Measurements from ENCODE around the gene ULK3.

The ULK3 gene

DNA sequence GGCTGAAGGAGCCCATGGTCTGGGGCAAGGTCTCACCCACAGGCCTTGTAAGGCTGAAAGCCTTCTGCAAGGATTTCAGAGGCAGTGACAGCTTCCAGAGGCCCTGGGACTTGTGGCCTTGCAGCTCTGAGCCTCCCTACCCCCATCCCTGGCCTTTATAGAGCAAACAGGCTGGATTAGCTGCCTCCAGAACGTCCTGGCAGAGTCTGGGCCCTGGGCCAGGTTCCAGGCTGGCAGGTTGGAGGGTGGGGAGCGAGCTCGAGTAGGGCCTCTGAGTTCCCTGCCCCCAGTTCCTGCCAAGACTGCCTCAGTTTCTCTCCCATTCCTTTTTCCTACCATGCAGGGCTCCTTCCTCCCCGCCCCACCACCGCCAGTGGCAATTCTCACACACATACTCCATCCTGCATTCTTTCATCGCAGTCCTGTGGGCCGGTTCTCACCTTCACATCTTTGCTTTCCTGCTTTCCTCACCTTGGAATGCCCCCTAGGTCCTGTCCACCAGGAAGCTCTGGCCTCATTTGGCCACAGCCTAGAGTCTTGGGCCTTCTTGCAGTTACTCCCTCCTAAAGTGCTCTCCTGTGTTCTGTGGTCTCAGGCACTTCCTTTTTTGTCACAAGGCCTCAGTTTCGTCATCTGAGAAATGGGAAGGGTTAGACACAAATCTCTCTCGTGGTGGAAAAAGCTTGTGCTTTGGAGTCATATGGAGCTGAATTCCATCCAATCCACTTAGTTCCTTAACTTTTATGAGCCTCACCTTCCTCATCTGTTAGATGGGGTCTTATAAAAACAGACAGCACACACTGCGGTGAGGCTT lies 27.6 kb downstream of the ULK3 start:
- H3K79me2 ChIP-seq (ENCODE audit: control insufficient read depth, low read length), result no peaks in the 10 kb centered on the region
- no peaks in the 10 kb centered on the region for H4K20me1 ChIP-seq (ENCODE audit: control insufficient read depth, insufficient read depth, low read depth, low read length)
- TF ChIP-seq CTCF (IDR thresholded peaks at IDR 0.05; ENCODE audit: low read depth, low read length, poor library complexity, severe bottlenecking), result no peak
- no peak for TF ChIP-seq EZH2phosphoT487 (IDR thresholded peaks at IDR 0.05; ENCODE audit: borderline replicate concordance, low read length)
- H3K36me3 ChIP-seq (ENCODE audit: control insufficient read depth, low read length), result no peaks in the 10 kb centered on the region
- H3K9me2 ChIP-seq (replicated peaks; ENCODE audit: control insufficient read depth, low read length), result no peaks in the 10 kb centered on the region
- H3K4me2 ChIP-seq (ENCODE audit: low read length), result no peak overlapping the region
- peaks cover 30% of the 10 kb centered on the region for H3K4me1 ChIP-seq (ENCODE audit: control insufficient read depth, low read length)
- H3K4me3 ChIP-seq (ENCODE audit: low read length), result no peak overlapping the region
- H3K27ac ChIP-seq (ENCODE audit: low read depth, low read length), result no peak overlapping the region
- H3K27me3 ChIP-seq (ENCODE audit: control insufficient read depth, low read length), result no peaks in the 10 kb centered on the region
- 0 out of 2 replicates have a peak, but pooled peaks cover 2% of the 10 kb centered on the region for H3F3A ChIP-seq (ENCODE audit: control insufficient read depth, insufficient read depth)
- H3K9me3 ChIP-seq (ENCODE audit: control insufficient read depth, insufficient read depth, low read length), result no peaks in the 10 kb centered on the region

- Histone ChIP-seq H3K9me2 (replicated peaks; ENCODE audit: control insufficient read depth, low read length) (no peaks in the 10 kb centered on the region), H3K27ac (ENCODE audit: low read depth, low read length) (no peak within 1 kb of the TSS), H3F3A (ENCODE audit: control insufficient read depth, insufficient read depth) (peaks cover 9% of the 10 kb centered on the region; the same call in 1 of the 2 replicates), H3K4me1 (ENCODE audit: control insufficient read depth, low read length) (peaks cover 15% of the 10 kb centered on the region), H4K20me1 (ENCODE audit: control insufficient read depth, insufficient read depth, low read depth, low read length) (no peaks in the 10 kb centered on the region), H3K79me2 (ENCODE audit: control insufficient read depth, low read length) (no peaks in the 10 kb centered on the region), H3K9me3 (ENCODE audit: control insufficient read depth, insufficient read depth, low read length) (no peaks in the 10 kb centered on the region), H3K4me3 (ENCODE audit: low read length) (no peak within 1 kb of the TSS), H3K36me3 (ENCODE audit: control insufficient read depth, low read length) (no peaks in the 10 kb centered on the region), H3K4me2 (ENCODE audit: low read length) (no peak within 1 kb of the TSS), H3K27me3 (ENCODE audit: control insufficient read depth, low read length) (peaks cover 8% of the 10 kb centered on the region)
- TF ChIP-seq EZH2phosphoT487 (IDR thresholded peaks at IDR 0.05; ENCODE audit: borderline replicate concordance, low read length), result no peak
- no peak for TF ChIP-seq CTCF (IDR thresholded peaks at IDR 0.05; ENCODE audit: low read depth, low read length, poor library complexity, severe bottlenecking)
Measured at GRCh38 chr15:74812533-74812932, 30.4 kb downstream of the ULK3 start, which contains the start of gene LMAN1L. Gene LMAN1L (plus strand): TSS chr15:74812835. CDS start chr15:74812855, 20 bp downstream.

GRCh38 chr15:74809956-74810355 lies 33.0 kb downstream of the ULK3 start:
- Histone ChIP-seq H3K4me2 (ENCODE audit: low read length) (no peak overlapping the region), H3K27me3 (ENCODE audit: control insufficient read depth, low read length) (peaks cover 8% of the 10 kb centered on the region), H3K79me2 (ENCODE audit: control insufficient read depth, low read length) (no peaks in the 10 kb centered on the region), H3K4me1 (ENCODE audit: control insufficient read depth, low read length) (peaks cover 8% of the 10 kb centered on the region), H3K9me3 (ENCODE audit: control insufficient read depth, insufficient read depth, low read length) (no peaks in the 10 kb centered on the region), H3K36me3 (ENCODE audit: control insufficient read depth, low read length) (peaks cover under 1% of the 10 kb centered on the region; the same call in 1 of the 2 replicates), H3K9me2 (replicated peaks; ENCODE audit: control insufficient read depth, low read length) (no peaks in the 10 kb centered on the region), H4K20me1 (ENCODE audit: control insufficient read depth, insufficient read depth, low read depth, low read length) (no peaks in the 10 kb centered on the region), H3K4me3 (ENCODE audit: low read length) (no peak overlapping the region), H3F3A (ENCODE audit: control insufficient read depth, insufficient read depth) (peaks cover 20% of the 10 kb centered on the region), H3K27ac (ENCODE audit: low read depth, low read length) (no peak overlapping the region)
- TF ChIP-seq EZH2phosphoT487 (IDR thresholded peaks at IDR 0.05; ENCODE audit: borderline replicate concordance, low read length), result no peak
- TF ChIP-seq CTCF (IDR thresholded peaks at IDR 0.05; ENCODE audit: low read depth, low read length, poor library complexity, severe bottlenecking), result no peak
